H1 (cell line): ENCODE measurements around the gene HTR3C. TPM values are rescaled to one million over a fixed set of nuclear protein-coding genes. Genes with fewer than 3 reads are reported as not detected.

ENCODE experiments used
- CTCF ChIA-PET: fragments of 300-600 bp; sonication (Branson Sonifier 250); formaldehyde crosslinking; loops from one replicate; lab custom pipeline; 2021; ENCODE audit not compliant: partially characterized antibody; lab: Charles Lee
- POLR2A ChIA-PET: fragments of 300-600 bp; sonication (Branson Sonifier 250); formaldehyde crosslinking; loops from one replicate; lab custom pipeline; 2021; ENCODE audit warnings: inconsistent platforms; ENCODE audit not compliant: partially characterized antibody; lab: Charles Lee
- DNase-seq, 2 experiments: peaks; one replicate each; pipeline versions ENCODE4 v3.0.0 to v3.0.0-alpha.2; 2010 to 2022; ENCODE audit warnings: low spot score in 2 of 2, low read depth in 1 of 2, mixed read lengths in 1 of 2
- FAIRE-seq: peaks from 2 replicates; lab custom pipeline; 2011; peaks lifted over from hg19 to GRCh38; lab: Jason Lieb, UNC
- H2AFZ ChIP-seq: 2 replicates; pipeline ENCODE4 v1.8.1; 2012; ENCODE audit warnings: low read length, inconsistent platforms
- H2AK5ac ChIP-seq: 2 replicates; pipeline ENCODE4 v1.6.1; 2013; ENCODE audit warnings: low read depth, low read length
- H2BK120ac ChIP-seq: replicated peaks from 2 replicates; pipeline ENCODE3; 2013; ENCODE audit warnings: low read depth, low read length, inconsistent platforms
- H2BK12ac ChIP-seq: 2 replicates; pipeline ENCODE4 v1.6.1; 2013; ENCODE audit warnings: low read depth, low read length
- H2BK15ac ChIP-seq: 2 replicates; pipeline ENCODE4 v1.6.1; 2013; ENCODE audit warnings: low read length
- H2BK20ac ChIP-seq: 2 replicates; pipeline ENCODE4 v1.6.1; 2013; ENCODE audit warnings: low read length
- H2BK5ac ChIP-seq: 2 replicates; pipeline ENCODE4 v1.6.1; 2013; ENCODE audit warnings: low read depth, low read length
- H3K14ac ChIP-seq: 2 replicates; pipeline ENCODE4 v1.6.1; 2013; ENCODE audit warnings: inconsistent platforms; ENCODE audit not compliant: insufficient read length
- H3K18ac ChIP-seq: 2 replicates; pipeline ENCODE4 v1.6.1; 2013; ENCODE audit warnings: low read length; ENCODE audit errors: extremely low read depth
- H3K23ac ChIP-seq: 2 replicates; pipeline ENCODE4 v1.6.1; 2013; ENCODE audit warnings: inconsistent platforms; ENCODE audit not compliant: insufficient read length
- H3K23me2 ChIP-seq: 2 replicates; pipeline ENCODE4 v1.6.1; 2013; ENCODE audit warnings: low read depth, low read length
- H3K27ac ChIP-seq: 2 replicates; pipeline ENCODE4 v1.6.1; 2011; ENCODE audit warnings: low read depth, low read length, inconsistent platforms
- H3K27me3 ChIP-seq, 4 experiments: replicated peaks in 1 of 4; 1 replicate in 1 of 4; 2 replicates in 3 of 4; pipeline versions ENCODE4 v1.6.1 to v1.8.1; 2011 to 2013; ENCODE audit warnings: low read length in 3 of 4, mild to moderate bottlenecking in 3 of 4, inconsistent platforms in 2 of 4, mixed read lengths in 2 of 4, moderate library complexity in 1 of 4; ENCODE audit not compliant: control insufficient read depth in 3 of 4, insufficient read depth in 3 of 4; ENCODE audit errors: extremely low read depth in 1 of 4
- H3K36me3 ChIP-seq, 4 experiments: 2 replicates each; pipeline versions ENCODE4 v1.6.1 to v1.8.1; 2011 to 2013; ENCODE audit warnings: mild to moderate bottlenecking in 4 of 4, low read length in 3 of 4, moderate library complexity in 2 of 4, control low read depth in 1 of 4, inconsistent platforms in 1 of 4; ENCODE audit not compliant: insufficient read depth in 4 of 4, control insufficient read depth in 2 of 4
- H3K4ac ChIP-seq: replicated peaks from 2 replicates; pipeline ENCODE3; 2013; ENCODE audit warnings: low read length, low read depth, mixed read lengths, inconsistent platforms; ENCODE audit not compliant: insufficient read length
- H3K4me1 ChIP-seq, 4 experiments: replicated peaks in 1 of 4; 1 replicate in 1 of 4; 2 replicates in 3 of 4; pipeline versions ENCODE4 v1.6.1 to v1.8.1; 2011 to 2013; ENCODE audit warnings: low read length in 3 of 4, inconsistent platforms in 2 of 4, mixed read lengths in 1 of 4; ENCODE audit not compliant: insufficient read depth in 4 of 4, control insufficient read depth in 3 of 4
- H3K4me2 ChIP-seq, 2 experiments: 2 replicates each; pipeline versions ENCODE4 v1.6.1 to v1.8.1; 2011 to 2013; ENCODE audit warnings: low read depth in 2 of 2, low read length in 2 of 2, control low read depth in 1 of 2, inconsistent platforms in 1 of 2, mild to moderate bottlenecking in 1 of 2; ENCODE audit not compliant: insufficient read depth in 1 of 2
- H3K4me3 ChIP-seq, 4 experiments: fragments of 200-600, 300-600 bp in 1 of 4; sonication (generic), shearing (Covaris generic), sonication (Bioruptor Twin) in 1 of 4; 2 replicates each; pipeline versions ENCODE4 v1.5.1 to v1.8.1; 2011 to 2016; ENCODE audit warnings: low read length in 4 of 4, low read depth in 3 of 4, control low read depth in 2 of 4, inconsistent platforms in 2 of 4, mild to moderate bottlenecking in 2 of 4, mixed read lengths in 1 of 4, moderate library complexity in 1 of 4; ENCODE audit not compliant: insufficient read depth in 2 of 4; ENCODE audit errors: extremely low read depth in 1 of 4
- H3K56ac ChIP-seq: replicated peaks from 2 replicates; pipeline ENCODE3; 2013; ENCODE audit warnings: low read depth, mild to moderate bottlenecking, mixed read lengths, low read length, inconsistent platforms; ENCODE audit not compliant: insufficient read length
- H3K79me1 ChIP-seq: 2 replicates; pipeline ENCODE4 v1.6.1; 2013; ENCODE audit warnings: low read depth, low read length, control low read depth
- H3K79me2 ChIP-seq, 2 experiments: 2 replicates each; pipeline versions ENCODE4 v1.6.1 to v1.8.1; 2012 to 2013; ENCODE audit warnings: low read length in 2 of 2, mild to moderate bottlenecking in 2 of 2, inconsistent platforms in 1 of 2; ENCODE audit not compliant: insufficient read depth in 2 of 2, control insufficient read depth in 1 of 2
- H3K9ac ChIP-seq, 4 experiments: replicated peaks in 1 of 4; 1 replicate in 1 of 4; 2 replicates in 3 of 4; pipeline versions ENCODE4 v1.6.1 to v1.8.1; 2011 to 2013; ENCODE audit warnings: low read depth in 3 of 4, low read length in 3 of 4, control low read depth in 2 of 4, mild to moderate bottlenecking in 2 of 4, moderate library complexity in 2 of 4, inconsistent platforms in 1 of 4; ENCODE audit errors: extremely low read depth in 1 of 4
- H3K9me3 ChIP-seq, 2 experiments: 2 replicates each; pipeline versions ENCODE4 v1.6.1 to v1.8.1; 2012 to 2013; ENCODE audit warnings: mild to moderate bottlenecking in 2 of 2, moderate library complexity in 2 of 2, control low read depth in 1 of 2, inconsistent platforms in 1 of 2, low read depth in 1 of 2, low read length in 1 of 2, mixed read lengths in 1 of 2; ENCODE audit not compliant: insufficient read depth in 2 of 2
- H4K20me1 ChIP-seq, 2 experiments: replicated peaks in 1 of 2; 2 replicates each; pipeline versions ENCODE3 to v1.8.1; 2011 to 2013; ENCODE audit warnings: inconsistent platforms in 2 of 2, low read length in 2 of 2, mild to moderate bottlenecking in 1 of 2; ENCODE audit not compliant: insufficient read depth in 2 of 2, control insufficient read depth in 1 of 2
- H4K5ac ChIP-seq: 2 replicates; pipeline ENCODE4 v1.6.1; 2013; ENCODE audit warnings: low read length, low read depth, mixed read lengths, inconsistent platforms; ENCODE audit not compliant: insufficient read length
- H4K8ac ChIP-seq: 2 replicates; pipeline ENCODE4 v1.8.0; 2013; ENCODE audit warnings: mild to moderate bottlenecking, moderate library complexity, low read length, inconsistent platforms; ENCODE audit not compliant: insufficient read depth; ENCODE audit errors: extremely low read depth
- H4K91ac ChIP-seq: replicated peaks from 2 replicates; pipeline ENCODE3; 2013; ENCODE audit warnings: low read length, mixed read lengths, inconsistent platforms; ENCODE audit not compliant: insufficient read length
- CBX8 ChIP-seq: fragments of 300-800, 300-1000 bp; sonication (generic); IDR thresholded peaks from 2 replicates; pipeline ENCODE4 v1.7.1; 2016; ENCODE audit warnings: low read depth, low read length, borderline replicate concordance
- JUND ChIP-seq: IDR thresholded peaks from 2 replicates; pipeline ENCODE4 v1.6.1; 2011; ENCODE audit warnings: mild to moderate bottlenecking, improper control_type of control experiment, low read length
- PHF8 ChIP-seq: fragments of 200-600 bp; sonication (generic); conservative IDR thresholded peaks from 2 replicates; pipeline ENCODE4 v1.7.1; 2012; ENCODE audit warnings: low read depth, mild to moderate bottlenecking, inconsistent platforms, low read length, moderate library complexity
- SIN3A ChIP-seq, 2 experiments: IDR thresholded peaks in 1 of 2; conservative IDR thresholded peaks in 1 of 2; 2 replicates each; pipeline ENCODE4 v1.6.1; 2011 to 2012; ENCODE audit warnings: low read length in 2 of 2, improper control_type of control experiment in 1 of 2, low read depth in 1 of 2, mild to moderate bottlenecking in 1 of 2
- WGBS, 2 experiments: shearing (Covaris generic) in 1 of 2; methylation state at CpG; one replicate each; pipeline versions ENCODE4 v1.1.6 to v1.1.7; 2013 to 2015; ENCODE audit warnings: low lambda C conversion rate in 2 of 2, mixed read lengths in 2 of 2, inconsistent platforms in 1 of 2, low coverage in 1 of 2, missing lambda C conversion rate in 1 of 2; ENCODE audit not compliant: insufficient replicate concordance in 2 of 2, insufficient coverage in 1 of 2, insufficient read length in 1 of 2; ENCODE audit errors: extremely low coverage in 1 of 2, missing lambda C conversion rate in 1 of 2; 5-methylcytosine and 5-hydroxymethylcytosine counted together
- polyA plus RNA-seq, 7 experiments: library from polyadenylated mRNA; depleted of rRNA in 3 of 7; stranded (reverse) in 5 of 7; unstranded in 2 of 7; fragments of >200 nt in 5 of 7; fragments of 200-250 nt in 2 of 7; gene quantifications; 1 replicate in 5 of 7; 2 replicates in 1 of 7; 4 replicates in 1 of 7; pipeline versions ENCODE4 v1.2.1 to v1.2.3, GENCODE V29; 2011 to 2013; ENCODE audit warnings: missing spikeins in 2 of 7, mixed read lengths in 2 of 7
- total RNA-seq: library from RNA; stranded (reverse); fragmentation: NEBNext Ultra II Directional; extraction: Animal tissue kit (Norgen Biotek cat#: 25700); gene quantifications from 2 replicates; pipeline ENCODE4 v1.2.1, GENCODE V29; 2021

The HTR3C gene
- total and polyA plus RNA-seq, 2 of the 8 experiments (the other 6 are each of a cell fraction or from before 2014, with no cell fraction given): 0.03 TPM; not detected in 1

DNA sequence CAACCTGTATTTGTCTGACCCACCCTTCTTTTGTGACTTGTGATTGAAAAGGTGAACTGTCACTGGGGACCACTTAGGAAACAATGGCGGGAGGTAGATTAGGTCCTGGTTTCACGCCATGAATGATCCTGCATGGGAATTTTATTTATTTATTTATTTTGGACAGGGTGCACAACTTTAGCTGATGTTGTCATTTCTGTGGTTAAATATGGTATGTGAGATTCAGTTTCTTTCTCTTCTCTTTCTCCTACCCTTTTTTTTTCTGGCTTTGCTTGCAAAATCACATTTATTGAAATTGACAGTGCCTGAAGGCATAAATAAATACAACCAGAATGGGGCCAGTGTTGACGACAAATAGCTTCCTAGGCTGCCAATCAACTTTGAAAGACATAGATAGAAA lies 26.0 kb downstream of the HTR3C start:
- H4K5ac ChIP-seq: no peak overlapping the region
- H3K36me3 ChIP-seq: no peaks in the 10 kb centered on the region
- ChIA-PET POLR2A (interaction anchor here (0.7 kb wide), 1 partner anchor 25 kb away, joined by 3 read pairs; no protein-coding TSS in a partner anchor), CTCF (no interaction called here)
- H3K27me3 ChIP-seq: no peaks in the 10 kb centered on the region; a peak in 1 of 7 replicates
- H2BK5ac ChIP-seq: no peak overlapping the region
- H3K23me2 ChIP-seq: no peaks in the 10 kb centered on the region; the same call in 1 of the 2 replicates
- TF ChIP-seq SIN3A (conservative IDR thresholded peaks at IDR 0.05 in 1 of 2, IDR thresholded peaks at IDR 0.05 in 1 of 2; ENCODE audit: low read depth in 1 of 2, low read length in 2 of 2): no peak
- no peak for TF ChIP-seq CBX8
- TF ChIP-seq PHF8: no peak
- TF ChIP-seq JUND: no peak
- no peak overlapping the region for H2BK120ac ChIP-seq
- 93% methylated on average over 3 of the region's 3 CpGs; no CpG with 5 or more reads in 1 of the 2 experiments for WGBS, 2 experiments
- no peaks in the 10 kb centered on the region for H3K79me1 ChIP-seq
- no peak overlapping the region for H3K18ac ChIP-seq
- H3K27ac ChIP-seq: no peak overlapping the region
- no peak for DNase-seq
- no peak overlapping the region for H3K4me2 ChIP-seq
- no peak overlapping the region for H2BK12ac ChIP-seq
- H2AFZ ChIP-seq: no peak overlapping the region
- H2AK5ac ChIP-seq: no peak overlapping the region
- H3K23ac ChIP-seq: no peak overlapping the region
- no peak overlapping the region for H3K4me3 ChIP-seq
- no peak overlapping the region for H4K8ac ChIP-seq
- H2BK20ac ChIP-seq: no peak overlapping the region
- no peak for FAIRE-seq
- no peaks in the 10 kb centered on the region for H4K20me1 ChIP-seq
- no peaks in the 10 kb centered on the region for H3K9me3 ChIP-seq
- no peaks in the 10 kb centered on the region for H3K4me1 ChIP-seq
- H4K91ac ChIP-seq: no peak overlapping the region
- no peak overlapping the region for H3K14ac ChIP-seq
- no peak overlapping the region for H2BK15ac ChIP-seq
- H3K79me2 ChIP-seq: no peaks in the 10 kb centered on the region
- H3K4ac ChIP-seq: no peak overlapping the region
- H3K9ac ChIP-seq: no peak overlapping the region
- H3K56ac ChIP-seq: no peak overlapping the region
